ENCODE data around the gene ZNF511.

- TF ChIP-seq POLR2A (IDR thresholded peaks at IDR 0.05) (no peak), CTCF (IDR thresholded peaks at IDR 0.05) (no peak)
These were observed 45.4 kb downstream of the ZNF511 start for GRCh38 chr10:133353988-133354605.
